GM12878 (cell line): ENCODE measurements around the gene NKX2-3. TPM values are rescaled to one million over a fixed set of nuclear protein-coding genes. Genes with fewer than 3 reads are reported as not detected.
A peak's percentile ranks its signal among the peaks of the same experiment; 100 is the strongest.

ENCODE experiments used
- ATAC-seq: fragments of 200-7000 bp; cut with Tn5 transposase; 3 replicates; pipeline ENCODE4 v1.9.1; 2020; ENCODE audit warnings: mild to moderate bottlenecking, moderate library complexity
- Bru-seq: library from RNA; stranded (reverse); fragments of 400-500 nt; gene quantifications from one replicate; lab custom pipeline; 2021; lab: Mats Ljungman, UMichigan
- BruChase-seq, 2 experiments: library from RNA; stranded (reverse); fragments of 400-500 nt; gene quantifications; one replicate each; lab custom pipeline; 2021; lab: Mats Ljungman, UMichigan
- BruUV-seq: library from RNA; stranded (reverse); fragments of 400-500 nt; replicated peaks from 2 replicates; lab custom pipeline; 2021; lab: Mats Ljungman, UMichigan
- CTCF ChIA-PET: fragments of 300-600 bp; sonication (Branson Sonifier 250); formaldehyde crosslinking; extraction: SDS; loops from one replicate; lab custom pipeline; 2021; ENCODE audit warnings: inconsistent platforms; lab: Yijun Ruan, JAX
- POLR2A ChIA-PET: fragments of 350-600 bp; formaldehyde crosslinking; extraction: SDS; loops from one replicate; lab custom pipeline; 2021; ENCODE audit warnings: inconsistent platforms; lab: Charles Lee
- RAD21 ChIA-PET: fragments of 300-600 bp; sonication (Branson Sonifier 250); formaldehyde crosslinking; loops from one replicate; lab custom pipeline; 2023; ENCODE audit warnings: antibody characterized with exemption; ENCODE audit not compliant: unreplicated experiment; lab: Charles Lee
- SMC1A ChIA-PET: fragments of 300-600 bp; sonication (Branson Sonifier 250); formaldehyde crosslinking; loops from one replicate; lab custom pipeline; 2023; ENCODE audit not compliant: unreplicated experiment, uncharacterized antibody; lab: Charles Lee
- DNase-seq: peaks from one replicate; pipeline ENCODE4 v3.0.0-alpha.2; 2011; ENCODE audit warnings: low read depth, low spot score
- FAIRE-seq: peaks from 3 replicates; lab custom pipeline; 2011; peaks lifted over from hg19 to GRCh38; lab: Jason Lieb, UNC
- H2AFZ ChIP-seq: 2 replicates; pipeline ENCODE4 v1.6.0; 2011; ENCODE audit warnings: low read depth, low read length, control low read depth; ENCODE audit not compliant: control insufficient read depth
- H3K27ac ChIP-seq: 2 replicates; pipeline ENCODE4 v1.5.1; 2011; ENCODE audit warnings: control low read depth; ENCODE audit not compliant: control insufficient read depth, insufficient read depth
- H3K27me3 ChIP-seq, 2 experiments: replicated peaks in 1 of 2; 2 replicates each; pipeline versions ENCODE4 v1.6.0 to v1.6.1; 2011; ENCODE audit warnings: low read length in 1 of 2; ENCODE audit not compliant: control insufficient read depth in 2 of 2, insufficient read depth in 2 of 2
- H3K36me3 ChIP-seq, 2 experiments: 2 replicates each; pipeline ENCODE4 v1.5.1; 2011; ENCODE audit warnings: low read length in 1 of 2; ENCODE audit not compliant: control insufficient read depth in 2 of 2, insufficient read depth in 2 of 2
- H3K4me1 ChIP-seq: 2 replicates; pipeline ENCODE4 v1.6.1; 2011; ENCODE audit warnings: mild to moderate bottlenecking, low read length, moderate library complexity, mixed read lengths; ENCODE audit not compliant: control insufficient read depth, insufficient read depth
- H3K4me2 ChIP-seq: 2 replicates; pipeline ENCODE4 v1.6.0; 2011; ENCODE audit warnings: control low read depth; ENCODE audit not compliant: control insufficient read depth, insufficient read depth
- H3K4me3 ChIP-seq: fragments of 200-600 bp; sonication (generic); 2 replicates; pipeline ENCODE4 v1.5.1; 2016
- H3K79me2 ChIP-seq: 2 replicates; pipeline ENCODE4 v1.6.0; 2011; ENCODE audit warnings: low read length; ENCODE audit not compliant: control insufficient read depth, insufficient read depth
- H3K9ac ChIP-seq: 2 replicates; pipeline ENCODE4 v1.8.0; 2011; ENCODE audit warnings: low read length, control low read depth, mixed read lengths; ENCODE audit not compliant: control insufficient read depth, insufficient read depth
- H3K9me3 ChIP-seq: replicated peaks from 3 replicates; pipeline ENCODE4 v1.5.1; 2011; ENCODE audit warnings: mild to moderate bottlenecking, low read length; ENCODE audit not compliant: control insufficient read depth, insufficient read depth
- H4K20me1 ChIP-seq: 2 replicates; pipeline ENCODE4 v1.6.0; 2011; ENCODE audit not compliant: control insufficient read depth, insufficient read depth
- CHD1 ChIP-seq: IDR thresholded peaks from 2 replicates; pipeline ENCODE4 v1.6.1; 2012; ENCODE audit warnings: low read depth, low read length, improper control_type of control experiment
- CHD4 ChIP-seq: fragments of 200-600 bp; sonication (generic); IDR thresholded peaks from 2 replicates; pipeline ENCODE4 v1.6.1; 2016; ENCODE audit warnings: mild to moderate bottlenecking
- EED ChIP-seq: sonication (generic); IDR thresholded peaks from 2 replicates; pipeline ENCODE4 v1.6.1; 2016; ENCODE audit warnings: antibody characterized with exemption, low read depth
- IRF3 ChIP-seq: fragments of 450-650 bp; IDR thresholded peaks from 2 replicates; pipeline ENCODE4 v1.6.1; 2014; ENCODE audit warnings: mild to moderate bottlenecking
- LARP7 ChIP-seq: fragments of 450-650 bp; IDR thresholded peaks from 2 replicates; pipeline ENCODE4 v1.6.1; 2017; ENCODE audit warnings: mild to moderate bottlenecking
- MEF2A ChIP-seq: IDR thresholded peaks from 2 replicates; pipeline ENCODE4 v1.6.1; 2011; ENCODE audit warnings: low read depth, mild to moderate bottlenecking, low read length, moderate library complexity; ENCODE audit not compliant: insufficient read depth
- MLLT1 ChIP-seq: fragments of 450-650 bp; IDR thresholded peaks from 2 replicates; pipeline ENCODE4 v1.6.1; 2016; ENCODE audit warnings: mild to moderate bottlenecking
- POLR2A ChIP-seq: IDR thresholded peaks from 2 replicates; pipeline ENCODE4 v1.6.1; 2011; ENCODE audit warnings: low read depth, mild to moderate bottlenecking, low read length
- RAD21 ChIP-seq: IDR thresholded peaks from 2 replicates; pipeline ENCODE4 v1.6.1; 2011; ENCODE audit warnings: mild to moderate bottlenecking, low read depth, low read length, moderate library complexity; ENCODE audit not compliant: insufficient read depth
- RBBP5 ChIP-seq: fragments of 200-600 bp; sonication (generic); conservative IDR thresholded peaks from 2 replicates; pipeline ENCODE4 v1.6.1; 2016
- RELA ChIP-seq: fragments of 450-650 bp; IDR thresholded peaks from 2 replicates; pipeline ENCODE4 v1.8.0; 2014; ENCODE audit warnings: borderline replicate concordance; ENCODE audit not compliant: partially characterized antibody
- SUPT20H ChIP-seq: IDR thresholded peaks from 2 replicates; pipeline ENCODE4 v1.6.1; 2011; ENCODE audit warnings: low read depth, mild to moderate bottlenecking, low read length, moderate library complexity, borderline replicate concordance; ENCODE audit not compliant: control insufficient read depth
- SUZ12 ChIP-seq: fragments of 200-600 bp; sonication (generic); IDR thresholded peaks from one replicate; pipeline ENCODE4 v1.6.1; 2018; ENCODE audit warnings: antibody characterized with exemption, mild to moderate bottlenecking; ENCODE audit not compliant: unreplicated experiment
- TBL1XR1 ChIP-seq: IDR thresholded peaks from 2 replicates; pipeline ENCODE4 v1.6.1; 2012; ENCODE audit warnings: low read depth, low read length, improper control_type of control experiment
- USF1 ChIP-seq: IDR thresholded peaks from 2 replicates; pipeline ENCODE4 v1.6.1; 2011; ENCODE audit warnings: borderline replicate concordance, low read depth, mild to moderate bottlenecking, moderate library complexity, mixed read lengths, low read length; ENCODE audit not compliant: insufficient read depth; ENCODE audit errors: extremely low read length
- ZBTB33 ChIP-seq: fragments of 450-650 bp; IDR thresholded peaks from 2 replicates; pipeline ENCODE4 v1.6.1; 2017; ENCODE audit warnings: mild to moderate bottlenecking
- WGBS: methylation state at CpG from one replicate; pipeline ENCODE4 v1.1.6; 2016; ENCODE audit warnings: low lambda C conversion rate; ENCODE audit not compliant: insufficient replicate concordance, insufficient coverage; ENCODE audit errors: missing lambda C conversion rate; 5-methylcytosine and 5-hydroxymethylcytosine counted together
- in situ Hi-C: fragments of 300-500 bp; cut with MboI; formaldehyde crosslinking; loops from 9 replicates; pipeline ENCODE4 v1.14.3; 2018; ENCODE audit warnings: mixed read lengths
- intact Hi-C: fragments of 100-400 bp; cut with micrococcal nuclease; formaldehyde crosslinking; loops from one replicate; pipeline ENCODE4 v1.14.2; 2022; ENCODE audit not compliant: unreplicated experiment
- long read RNA-seq, 2 experiments: library from polyadenylated mRNA; unstranded; transcript quantifications; one replicate each; pipeline ENCODE4 v2.0.0, GENCODE V29; 2019 to 2020
- polyA minus RNA-seq, 3 experiments: library from RNA; depleted of rRNA, polyadenylated mRNA; stranded (reverse); fragments of >200 nt; gene quantifications; 2 replicates each; pipeline ENCODE4 v1.2.3, GENCODE V29; 2011
- polyA plus RNA-seq, 11 experiments: library from polyadenylated mRNA; depleted of rRNA in 4 of 11; unstranded in 6 of 11; stranded (reverse) in 5 of 11; fragments of >200 nt; fragmentation: Nextera tagmentation in 4 of 11; fragmentation: Illumina TruSeq in 1 of 11; extraction: Ambion mirVana in 4 of 11; extraction: Trizol in 1 of 11; gene quantifications; 1 replicate in 1 of 11; 2 replicates in 10 of 11; pipeline versions ENCODE4 v1.2.1 to v1.2.3, GENCODE V29; 2011 to 2016; ENCODE audit warnings: inconsistent platforms in 2 of 11, missing spikeins in 2 of 11, low read depth in 1 of 11
- total RNA-seq, 4 experiments: library from RNA; depleted of rRNA in 3 of 4; stranded (reverse); fragments of >200 nt in 3 of 4; fragmentation: Illumina TruSeq in 1 of 4; extraction: Trizol in 1 of 4; gene quantifications; 2 replicates each; pipeline versions ENCODE4 v1.2.1 to v1.2.3, GENCODE V29; 2013 to 2021

The NKX2-3 gene
- not detected in 2 replicates for total RNA-seq (2013; cell fraction: nucleolus; rRNA removed)
- not detected in 2 replicates for total RNA-seq (2014; rRNA removed)
- total RNA-seq (2014; rRNA removed; fragmentation: Illumina TruSeq; extraction: Trizol), result not detected in 2 replicates
- total RNA-seq (2021), result not detected in 2 replicates
- not detected for polyA plus RNA-seq (2011; ENCODE audit: low read depth)
- not detected in 2 replicates for polyA plus RNA-seq (2011; rRNA removed)
- not detected in 2 replicates for polyA plus RNA-seq (2011; cell fraction: cytosol; rRNA removed)
- not detected in 2 replicates for polyA plus RNA-seq (2011; cell fraction: nucleus; rRNA removed)
- polyA plus RNA-seq (2012), result not detected in 2 replicates
- polyA plus RNA-seq (2014; fragmentation: Illumina TruSeq; extraction: Trizol), result not detected in 2 replicates
- not detected for polyA plus RNA-seq (2014; fragmentation: Nextera tagmentation; extraction: Ambion mirVana)
- not detected in 2 replicates for polyA plus RNA-seq (2014; rRNA removed)
- polyA plus RNA-seq (2016; fragmentation: Nextera tagmentation; extraction: Ambion mirVana), result not detected
- polyA minus RNA-seq (2011; rRNA and poly(A)+ RNA removed), result not detected in 2 replicates
- not detected in 2 replicates for polyA minus RNA-seq (2011; cell fraction: cytosol; rRNA and poly(A)+ RNA removed)
- polyA minus RNA-seq (2011; cell fraction: nucleus; rRNA and poly(A)+ RNA removed), result not detected in 2 replicates
- not detected for Bru-seq, nascent RNA
- not detected for BruChase-seq, experiment 1, labeled RNA remaining after a 6-hour chase
- BruChase-seq, experiment 2, labeled RNA remaining after a 2-hour chase, result not detected
- long read RNA-seq, experiment 1, result 0 reads
- long read RNA-seq, experiment 2, result 0 reads

- CTCF ChIA-PET, result no interaction called here
- no peaks in the 10 kb centered on the region for H3K36me3 ChIP-seq
- no peak within 1 kb of the TSS for H3K9ac ChIP-seq
- in situ Hi-C loops, result no loop called here
- TF ChIP-seq RBBP5 (no peak), POLR2A (no peak), ZBTB33 (no peak), CHD4 (no peak), MLLT1 (no peak), SUPT20H (no peak), USF1 (peak; percentile 2), IRF3 (no peak), EED (no peak), TBL1XR1 (no peak), MEF2A (no peak), LARP7 (no peak), SUZ12 (peak; percentile 49), CHD1 (no peak), RAD21 (no peak), RELA (no peak)
- TF ChIP-seq, all 136 proteins: peak for 2
- no peak within 1 kb of the TSS; the same call in 1 of the 2 replicates for H2AFZ ChIP-seq
- no peaks in the 10 kb centered on the region for H3K79me2 ChIP-seq
- peak within 1 kb of the TSS; percentile 28 for H3K4me2 ChIP-seq
- POLR2A ChIA-PET, result no interaction called here
- intact Hi-C loops, result no loop called here
- WGBS, result 11% methylated on average over 44 of the region's 51 CpGs
- SMC1A ChIA-PET, result no interaction called here
- no TSS peak for BruUV-seq
- no peak for DNase-seq
- H3K4me1 ChIP-seq, result no peaks in the 10 kb centered on the region; the same call in 1 of the 2 replicates
- no peaks in the 10 kb centered on the region for H4K20me1 ChIP-seq
- no peak for FAIRE-seq
- ATAC-seq, result peak; percentile 78
- H3K27ac ChIP-seq, result no peak within 1 kb of the TSS
- H3K4me3 ChIP-seq, result peak within 1 kb of the TSS; percentile 15; the same call in 1 of the 2 replicates
- RAD21 ChIA-PET, result no interaction called here
- H3K9me3 ChIP-seq, result peaks cover 3% of the 10 kb centered on the region; the same call in 2 of the 3 replicates
- H3K27me3 ChIP-seq, result peaks cover 28 to 51% of the 10 kb centered on the region in 2 experiments
Observed at GRCh38 chr10:99532687-99533495, at the start of gene NKX2-3. NKX2-3 (plus strand) TSS chr10:99532942; CDS start chr10:99533132, 190 bp downstream.
